Measurements from ENCODE around the gene DPH1. TPM values are rescaled to one million over a fixed set of nuclear protein-coding genes. Genes with fewer than 3 reads are reported as not detected.
A peak's percentile ranks its signal among the peaks of the same experiment; 100 is the strongest.

DPH1 gene
- total RNA-seq, 2 donors from 2014 or later, result 17.2 to 21.6 TPM

GRCh38 chr17:2023692-2024571 lies 6.0 kb upstream of the DPH1 start:
- no peaks in the 10 kb centered on the region for H3K36me3 ChIP-seq
- peak overlapping the region in 1 of 2 donors; percentile 75 for H3K27ac ChIP-seq
- peak overlapping the region; percentile 43 to 69 for H3K4me3 ChIP-seq
- peaks cover 0 to 43% of the 10 kb centered on the region in 2 donors for H3K4me1 ChIP-seq
- no peaks in the 10 kb centered on the region for H3K27me3 ChIP-seq
- no peak for TF ChIP-seq CTCF (IDR thresholded peaks at IDR 0.05)
- no peaks in the 10 kb centered on the region for H3K9me3 ChIP-seq
- DNase-seq (ENCODE audit: low spot score), result no peak

- Histone ChIP-seq H3K4me3 (peak overlapping the region; percentile 43 to 69), H3K4me1 (peaks cover 0 to 47% of the 10 kb centered on the region in 2 donors), H3K36me3 (no peaks in the 10 kb centered on the region), H3K27ac (peak overlapping the region in 1 of 2 donors; percentile 75), H3K27me3 (no peaks in the 10 kb centered on the region), H3K9me3 (no peaks in the 10 kb centered on the region)
- DNase-seq (ENCODE audit: low spot score), result no peak
- TF ChIP-seq CTCF (IDR thresholded peaks at IDR 0.05), result no peak
These were observed 5.3 kb upstream of the DPH1 start for GRCh38 chr17:2024572-2025219.

GRCh38 chr17:2025220-2025621 lies 4.7 kb upstream of the DPH1 start, which contains the start of gene RTN4RL1:
Gene RTN4RL1 (minus strand): TSS chr17:2025334. CDS start chr17:2024865, 469 bp downstream.
- H3K27ac ChIP-seq, result peak within 1 kb of the TSS; percentile 69 to 75
- peaks cover 0 to 48% of the 10 kb centered on the region in 2 donors for H3K4me1 ChIP-seq

GRCh38 chr17:2025622-2026309 lies 4.2 kb upstream of the DPH1 start:
- Histone ChIP-seq H3K4me1 (peaks cover 0 to 50% of the 10 kb centered on the region in 2 donors), H3K27ac (peak overlapping the region; percentile 69 to 75), H3K36me3 (no peaks in the 10 kb centered on the region), H3K9me3 (no peaks in the 10 kb centered on the region), H3K4me3 (peak overlapping the region; percentile 43 to 69), H3K27me3 (no peaks in the 10 kb centered on the region)
- peak; percentile 47 to 82 for TF ChIP-seq CTCF (IDR thresholded peaks at IDR 0.05)
- DNase-seq (ENCODE audit: low spot score), result peak; percentile 78

More at GRCh38 chr17:2025220-2025621, 4.7 kb upstream of the DPH1 start, which contains the start of gene RTN4RL1:
- no peaks in the 10 kb centered on the region for H3K27me3 ChIP-seq
- no peaks in the 10 kb centered on the region for H3K36me3 ChIP-seq
- DNase-seq (ENCODE audit: low spot score), result peak; percentile 65
- no peak for TF ChIP-seq CTCF (IDR thresholded peaks at IDR 0.05)
- no peaks in the 10 kb centered on the region for H3K9me3 ChIP-seq
- peak within 1 kb of the TSS; percentile 43 to 69 for H3K4me3 ChIP-seq

- no peaks in the 10 kb centered on the region for H3K27me3 ChIP-seq
- peak overlapping the region in 1 of 2 donors; percentile 39 for H3K27ac ChIP-seq
- DNase-seq (ENCODE audit: low spot score), result no peak
- no peak for TF ChIP-seq CTCF (IDR thresholded peaks at IDR 0.05)
- peaks cover 0 to 60% of the 10 kb centered on the region in 2 donors for H3K4me1 ChIP-seq
- no peak overlapping the region for H3K4me3 ChIP-seq
- no peaks in the 10 kb centered on the region for H3K36me3 ChIP-seq
- H3K9me3 ChIP-seq, result no peaks in the 10 kb centered on the region
These were observed 2.3 kb upstream of the DPH1 start for GRCh38 chr17:2027528-2028233.
